Activated T-helper 9 cell treated with anti-CD3 and anti-CD28 coated beads, Interleukin-2, amount 50 U/mL, for 16 hours (primary cell): ENCODE results near the gene ACKR3.

Source experiments
- DNase-seq: peaks from one replicate; pipeline ENCODE4 v3.0.0-alpha.2; 2020; ENCODE audit warnings: low read depth

Gene ACKR3

GRCh38 chr2:236612737-236613136 is 43.1 kb downstream of the ACKR3 start:
- no peak for DNase-seq

GRCh38 chr2:236613612-236614011 is 44.0 kb downstream of the ACKR3 start:
- DNase-seq: no peak

GRCh38 chr2:236614551-236614950 is 44.9 kb downstream of the ACKR3 start:
- DNase-seq: no peak

GRCh38 chr2:236616031-236616430 is 46.4 kb downstream of the ACKR3 start:
- no peak for DNase-seq

GRCh38 chr2:236616624-236617023 is 47.0 kb downstream of the ACKR3 start:
- DNase-seq: no peak

GRCh38 chr2:236617221-236617737 is 47.7 kb downstream of the ACKR3 start:
- DNase-seq: no peak

- no peak for DNase-seq
These were observed 48.2 kb downstream of the ACKR3 start for GRCh38 chr2:236617796-236618195.

GRCh38 chr2:236618370-236618769 is 48.7 kb downstream of the ACKR3 start:
- no peak for DNase-seq

- DNase-seq: no peak
These were observed 50.4 kb downstream of the ACKR3 start for GRCh38 chr2:236619910-236620612.

GRCh38 chr2:236621786-236622185 is 52.2 kb downstream of the ACKR3 start:
- no peak for DNase-seq

- no peak for DNase-seq
These were observed 52.6 kb downstream of the ACKR3 start for GRCh38 chr2:236622201-236622600.

GRCh38 chr2:236622660-236623059 is 53.0 kb downstream of the ACKR3 start:
- DNase-seq: no peak

- no peak for DNase-seq
These were observed 54.2 kb downstream of the ACKR3 start for GRCh38 chr2:236623816-236624215.

GRCh38 chr2:236625156-236625690 is 55.6 kb downstream of the ACKR3 start:
- DNase-seq: no peak

- no peak for DNase-seq
These were observed 56.9 kb downstream of the ACKR3 start for GRCh38 chr2:236626391-236627150.

GRCh38 chr2:236627193-236627592 is 57.6 kb downstream of the ACKR3 start:
- no peak for DNase-seq

GRCh38 chr2:236627841-236628240 is 58.2 kb downstream of the ACKR3 start:
- no peak for DNase-seq

GRCh38 chr2:236628256-236628901 is 58.8 kb downstream of the ACKR3 start:
- DNase-seq: no peak

GRCh38 chr2:236628981-236629605 is 59.5 kb downstream of the ACKR3 start:
- no peak for DNase-seq

GRCh38 chr2:236629961-236630872 is 60.6 kb downstream of the ACKR3 start:
- DNase-seq: no peak

GRCh38 chr2:236631281-236631855 is 61.7 kb downstream of the ACKR3 start:
- DNase-seq: no peak
